ENCODE measurements around the gene LCE1D.

Gene LCE1D

DNA sequence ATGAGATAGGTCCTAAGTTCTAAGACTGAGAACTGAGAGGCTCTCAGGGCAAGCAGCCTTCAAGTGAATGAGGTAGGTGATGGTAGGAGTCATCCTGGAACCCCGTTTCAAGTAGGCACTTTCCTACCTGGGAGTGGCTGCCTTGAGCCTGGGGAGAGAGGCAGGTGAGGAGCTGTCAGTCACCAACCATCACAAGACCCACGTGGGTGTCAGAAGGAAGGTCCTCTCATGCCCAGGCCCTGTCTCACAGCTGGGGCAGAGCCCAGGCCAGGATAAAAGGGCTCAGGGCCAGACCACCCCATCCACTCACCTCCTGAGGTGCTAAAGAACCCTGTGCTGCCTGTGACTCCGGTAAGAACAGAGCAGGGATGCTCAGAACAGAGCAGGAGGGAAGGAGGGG lies at the start of gene LCE1D:
Gene LCE1D, plus strand, starts transcription at position 301 of the 400 bp plus-strand sequence. CDS start 1,074 bp downstream, outside the sequence.
- no peak for DNase-seq

GRCh38 chr1:152747831-152748230 lies 48.7 kb upstream of the LCE1D start:
- DNase-seq: no peak

- no peak for DNase-seq
These were observed 44.3 kb upstream of the LCE1D start for GRCh38 chr1:152752225-152752624.

DNA sequence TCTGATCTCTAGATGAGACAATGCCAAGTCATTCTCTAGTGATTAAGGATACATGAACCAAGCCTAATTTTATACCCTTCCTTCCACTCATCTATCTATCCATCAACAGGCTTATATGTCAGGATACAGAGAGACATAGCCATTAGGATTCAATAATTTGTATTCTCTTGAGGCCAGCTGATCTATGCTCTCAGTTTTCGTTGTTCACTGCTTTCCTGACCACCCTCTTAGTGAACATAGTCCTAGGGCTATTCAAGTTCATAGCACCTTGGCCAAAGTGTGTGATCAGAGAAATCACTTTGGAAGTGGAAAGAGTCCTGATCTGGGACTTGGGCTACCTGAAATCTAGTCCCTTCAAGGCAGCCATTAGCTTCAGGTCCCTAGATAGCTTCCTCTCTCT lies 42.9 kb upstream of the LCE1D start:
- DNase-seq: no peak

DNA sequence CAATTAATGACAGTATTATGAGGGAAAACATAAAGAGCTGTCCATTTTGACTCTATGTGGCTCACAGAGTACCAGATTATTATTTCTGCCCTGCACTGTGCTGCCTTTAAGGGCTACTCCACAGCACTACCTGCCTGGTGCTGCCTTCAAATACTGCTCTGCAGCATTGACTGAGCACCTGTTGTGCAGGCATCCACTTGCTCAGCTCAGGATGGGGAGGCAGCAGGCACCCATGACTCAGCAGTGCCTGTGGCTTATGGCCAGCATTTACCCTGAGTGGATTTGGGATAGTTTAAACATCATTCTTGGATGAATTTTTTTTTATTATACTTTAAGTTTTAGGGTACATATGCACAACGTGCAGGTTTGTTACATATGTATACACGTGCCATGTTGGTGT lies 39.6 kb upstream of the LCE1D start:
- DNase-seq: no peak

DNA sequence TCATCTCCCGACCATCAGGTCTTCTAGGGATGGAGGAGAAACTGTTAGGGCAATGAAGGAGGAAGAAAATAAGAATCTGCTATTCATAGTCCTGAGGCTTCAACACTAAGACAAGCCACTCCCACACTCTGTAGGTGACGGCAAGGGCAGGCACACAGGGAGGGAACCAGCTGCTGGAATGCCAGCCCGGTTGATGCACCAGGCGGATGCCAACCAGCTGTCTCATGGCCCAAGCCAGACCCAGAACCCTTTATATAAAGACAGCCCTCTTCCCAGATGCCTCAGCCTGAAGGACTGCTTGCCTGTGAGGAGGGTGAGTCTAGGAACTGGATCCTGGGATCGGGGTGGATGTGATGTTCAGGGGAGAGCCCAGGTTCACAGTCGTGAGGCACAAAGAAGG lies 38.8 kb upstream of the LCE1D start, which contains the start of gene KPRP:
Gene KPRP, plus strand, starts transcription at position 279 of the 400 bp plus-strand sequence. CDS start 1,564 bp downstream, outside the sequence.
- DNase-seq: no peak

DNA sequence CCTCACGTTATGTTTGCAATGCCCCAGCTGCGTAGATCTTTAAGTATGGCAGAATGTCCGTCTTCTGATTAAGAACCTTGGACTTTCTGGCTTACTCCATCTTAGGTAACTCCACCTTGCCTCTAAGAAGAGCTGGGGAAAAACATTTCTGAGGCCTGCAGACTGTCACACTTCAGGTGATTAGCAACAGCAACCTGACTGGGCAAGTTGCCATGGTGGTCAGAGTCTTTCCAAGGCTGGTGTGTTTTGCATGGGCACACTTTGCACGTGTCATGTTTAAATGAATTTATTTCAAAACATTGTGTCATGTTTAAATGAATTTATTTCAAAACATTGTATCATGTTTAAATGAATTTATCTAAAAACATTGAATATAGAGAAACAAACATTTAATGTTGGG lies 37.9 kb upstream of the LCE1D start:
- DNase-seq: no peak

DNA sequence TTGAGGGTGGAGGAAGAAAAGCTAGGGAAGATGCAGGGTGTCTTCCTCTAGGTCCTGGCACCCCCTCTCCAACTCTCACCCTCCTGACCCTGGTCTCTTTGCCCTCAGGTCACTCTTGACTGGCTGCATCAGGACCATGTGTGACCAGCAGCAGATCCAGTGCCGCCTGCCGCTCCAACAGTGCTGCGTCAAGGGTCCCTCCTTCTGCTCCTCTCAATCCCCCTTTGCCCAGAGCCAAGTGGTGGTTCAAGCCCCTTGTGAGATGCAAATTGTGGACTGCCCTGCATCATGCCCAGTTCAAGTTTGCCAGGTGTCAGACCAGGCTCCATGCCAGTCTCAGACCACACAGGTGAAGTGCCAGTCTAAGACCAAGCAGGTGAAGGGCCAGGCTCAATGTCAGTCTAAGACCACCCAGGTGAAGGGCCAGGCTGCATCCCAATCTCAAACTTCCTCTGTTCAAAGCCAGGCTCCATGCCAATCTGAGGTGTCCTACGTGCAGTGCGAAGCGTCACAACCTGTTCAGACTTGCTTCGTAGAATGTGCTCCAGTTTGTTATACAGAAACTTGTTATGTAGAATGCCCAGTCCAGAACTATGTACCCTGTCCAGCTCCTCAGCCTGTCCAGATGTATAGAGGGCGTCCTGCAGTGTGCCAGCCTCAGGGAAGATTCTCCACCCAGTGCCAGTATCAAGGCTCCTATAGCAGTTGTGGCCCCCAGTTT lies 36.9 kb upstream of the LCE1D start:
- DNase-seq: no peak

GRCh38 chr1:152760551-152761190 lies 35.9 kb upstream of the LCE1D start:
- no peak for DNase-seq

DNA sequence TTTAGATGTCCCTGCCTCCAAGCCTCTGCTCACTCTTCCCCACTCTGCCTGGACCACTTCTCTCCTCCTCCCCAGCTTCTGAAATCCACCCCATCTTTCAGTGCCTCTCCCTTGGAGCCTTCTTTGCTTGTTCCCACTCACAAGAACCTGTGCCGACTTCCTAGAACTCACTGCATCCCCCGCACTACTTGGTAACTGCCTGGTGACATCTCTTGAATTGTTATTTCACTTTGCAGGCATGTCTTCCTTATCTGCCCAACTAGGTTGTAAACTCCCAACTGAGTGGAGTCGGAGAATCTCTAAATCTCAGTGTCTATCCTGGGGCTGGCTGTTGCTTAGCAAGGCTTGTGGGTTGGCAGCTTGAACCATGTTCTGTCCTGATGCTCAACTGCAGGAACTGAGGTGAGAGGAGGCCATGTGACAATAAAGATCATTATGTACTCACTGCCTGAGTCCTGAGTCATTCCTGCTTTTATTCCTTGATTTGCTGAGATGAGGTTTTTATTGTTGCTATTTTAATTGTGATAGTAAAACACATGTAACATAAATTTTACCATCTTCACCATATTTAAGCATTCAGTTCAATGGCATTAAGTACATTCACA lies 34.8 kb upstream of the LCE1D start:
- DNase-seq: no peak

DNA sequence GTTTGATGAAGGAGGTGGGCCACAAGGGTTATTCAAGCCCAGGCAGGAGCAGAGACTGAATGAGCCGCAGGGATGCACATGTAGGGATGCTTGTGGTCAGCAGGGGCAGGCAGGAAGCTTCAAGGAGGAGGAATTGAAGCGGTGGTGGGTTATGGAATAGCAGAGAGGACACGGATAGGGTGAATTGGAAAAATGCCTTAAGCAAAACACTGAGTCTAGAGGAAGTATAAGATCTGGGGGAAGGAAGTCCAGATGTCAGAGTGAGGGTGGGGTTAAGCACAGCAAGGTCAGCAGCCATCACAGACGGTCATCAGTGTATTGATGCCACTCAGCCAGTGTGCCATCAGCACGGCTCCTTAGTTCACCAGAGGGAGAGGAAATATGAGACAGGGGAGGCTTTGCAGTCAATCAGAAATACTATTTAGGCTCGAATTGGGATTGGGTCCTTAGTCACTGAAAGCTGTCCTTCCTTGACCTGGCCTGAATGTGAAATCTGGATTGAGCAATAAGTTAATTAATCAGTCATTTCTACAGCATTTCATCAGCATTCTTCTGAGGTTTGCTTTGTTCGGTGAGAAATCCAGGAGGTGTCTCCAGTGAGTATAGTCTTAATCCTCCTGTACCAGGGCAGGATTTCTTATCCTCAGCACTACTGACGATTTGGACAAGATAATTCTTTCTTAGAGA lies 27.5 kb upstream of the LCE1D start:
- DNase-seq: no peak

DNA sequence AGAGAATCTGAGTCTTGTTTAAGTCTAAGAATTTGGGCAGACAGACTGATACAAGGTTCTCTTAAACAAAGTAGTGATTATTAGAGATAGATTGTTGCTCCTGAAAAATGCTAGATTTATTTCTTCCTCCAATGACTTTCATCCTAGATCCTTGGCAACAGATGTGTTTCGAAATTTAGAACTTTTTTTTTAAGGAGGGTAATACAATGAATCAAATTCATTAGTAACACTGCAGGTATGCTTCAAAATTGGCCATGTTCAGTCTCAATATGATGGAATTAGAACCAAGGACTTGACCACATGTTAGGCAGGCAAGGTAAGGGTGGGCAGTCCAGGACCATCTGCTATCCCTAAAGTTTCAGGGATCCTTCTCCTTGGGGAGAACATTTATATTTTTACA lies 26.1 kb upstream of the LCE1D start:
- no peak for DNase-seq

GRCh38 chr1:152774875-152775274 lies 21.6 kb upstream of the LCE1D start, which contains the start of gene LCE1F:
LCE1F (plus strand) TSS chr1:152775140; CDS start chr1:152776372, 1,232 bp downstream.
- no peak for DNase-seq

DNA sequence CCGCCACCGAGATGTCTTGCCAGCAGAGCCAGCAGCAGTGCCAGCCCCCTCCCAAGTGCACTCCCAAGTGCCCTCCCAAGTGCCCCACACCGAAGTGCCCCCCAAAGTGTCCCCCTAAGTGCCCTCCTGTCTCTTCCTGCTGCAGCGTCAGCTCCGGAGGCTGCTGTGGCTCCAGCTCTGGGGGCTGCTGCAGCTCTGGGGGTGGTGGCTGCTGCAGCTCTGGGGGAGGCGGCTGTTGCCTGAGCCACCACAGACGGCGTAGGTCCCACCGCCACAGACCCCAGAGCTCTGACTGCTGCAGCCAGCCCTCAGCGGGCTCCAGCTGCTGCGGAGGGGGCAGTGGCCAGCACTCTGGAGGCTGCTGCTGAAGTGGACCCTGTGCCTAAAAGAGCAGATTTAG lies 20.2 kb upstream of the LCE1D start:
- DNase-seq: no peak

GRCh38 chr1:152777510-152778137 lies 18.9 kb upstream of the LCE1D start:
- no peak for DNase-seq

GRCh38 chr1:152783095-152783494 lies 13.4 kb upstream of the LCE1D start:
- DNase-seq: no peak

DNA sequence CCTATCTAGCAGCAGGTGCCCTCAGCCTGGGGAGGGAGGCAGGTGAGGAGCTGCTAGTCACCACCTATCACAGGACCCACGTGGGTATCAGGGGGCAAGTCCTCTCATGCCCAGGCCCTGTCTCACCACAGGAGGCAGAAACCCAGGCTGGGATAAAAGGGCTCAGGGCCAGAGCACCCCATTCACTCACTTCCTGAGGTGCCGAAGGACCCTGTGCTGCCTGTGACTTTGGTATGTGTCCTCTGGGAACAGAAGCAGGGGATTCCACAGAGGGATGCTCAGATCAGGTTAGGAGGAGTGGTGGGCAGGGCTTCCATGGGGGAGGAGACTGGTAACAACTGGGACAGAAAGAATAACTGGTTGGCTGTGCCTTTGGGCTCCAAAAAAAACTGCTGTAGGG lies 10.4 kb upstream of the LCE1D start, which contains the start of gene LCE1E:
Gene LCE1E, plus strand, starts transcription at position 181 of the 400 bp plus-strand sequence. CDS start 1,043 bp downstream, outside the sequence.
- DNase-seq: no peak

- no peak for DNase-seq
These were observed 835 bp upstream of the LCE1D start for GRCh38 chr1:152795686-152796085.

DNA sequence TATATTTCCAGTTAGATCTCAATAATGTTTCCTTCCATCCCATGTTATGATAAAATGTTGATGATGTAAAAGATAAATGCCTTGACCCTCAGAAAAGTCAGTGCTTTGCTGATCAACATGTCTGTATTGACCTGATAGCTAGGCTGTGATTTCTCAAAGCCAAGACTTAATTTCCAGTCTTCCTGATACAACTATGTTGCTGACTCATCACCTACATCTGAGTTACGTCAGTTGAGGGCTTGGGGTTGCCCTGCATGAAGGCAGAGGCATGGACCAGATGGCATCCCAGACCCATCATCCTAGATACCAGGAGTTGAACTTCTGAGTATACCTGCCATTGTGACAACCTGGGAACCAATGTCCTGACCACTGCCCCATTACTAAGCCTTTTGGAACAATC lies 4.8 kb downstream of the LCE1D start:
- DNase-seq: no peak

GRCh38 chr1:152806576-152806975 lies 10.1 kb downstream of the LCE1D start, which contains the start of gene LCE1C:
LCE1C (minus strand) TSS chr1:152806651; CDS start chr1:152805478, 1,173 bp downstream.
- DNase-seq: no peak

DNA sequence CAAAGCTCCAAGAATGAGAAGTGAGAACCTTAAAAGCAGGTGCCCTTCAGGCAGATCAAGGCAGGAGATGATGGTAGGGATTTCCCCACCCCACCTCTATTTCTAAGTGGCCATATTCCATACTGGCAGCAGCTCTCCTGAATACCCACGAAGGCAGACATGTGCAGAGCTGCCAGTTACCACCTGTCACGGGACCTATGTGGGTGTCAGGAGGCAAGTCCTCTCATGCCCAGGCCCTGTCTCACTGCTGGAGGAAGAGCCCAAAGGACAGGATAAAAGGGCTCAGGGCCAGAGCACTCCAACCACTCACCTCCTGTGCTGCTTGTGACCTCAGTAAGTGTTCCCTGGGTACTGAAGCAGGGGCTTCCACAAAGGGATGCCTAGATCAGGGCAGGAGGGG lies 14.5 kb downstream of the LCE1D start:
- DNase-seq: no peak

- DNase-seq: no peak
These were observed 15.2 kb downstream of the LCE1D start, which contains the start of gene LCE1B for GRCh38 chr1:152811671-152812070. LCE1B (plus strand) TSS chr1:152811971; CDS start chr1:152812447, 476 bp downstream.

GRCh38 chr1:152817309-152817708 lies 20.8 kb downstream of the LCE1D start:
- DNase-seq: no peak

Data from NCI-H1092 treated with DMSO at 0.1 percent for 48 hours (cell line).